BJ (cell line): ENCODE measurements around the gene PRKCA. TPM values are rescaled to one million over a fixed set of nuclear protein-coding genes. Genes with fewer than 3 reads are reported as not detected.

Experiments used
- CTCF ChIA-PET: fragments of 350-600 bp; formaldehyde crosslinking; extraction: SDS; loops from one replicate; lab custom pipeline; 2021; ENCODE audit warnings: antibody characterized with exemption, inconsistent platforms; lab: Yijun Ruan, JAX
- POLR2A ChIA-PET: fragments of 300-600 bp; sonication (Branson Sonifier 250); formaldehyde crosslinking; extraction: SDS; loops from one replicate; lab custom pipeline; 2021; ENCODE audit warnings: antibody characterized with exemption; lab: Charles Lee
- DNase-seq: peaks from one replicate; pipeline ENCODE4 v3.0.0-alpha.2; 2011; ENCODE audit warnings: low read depth
- H3K27me3 ChIP-seq: 2 replicates; pipeline ENCODE4 v1.6.0; 2011; ENCODE audit warnings: low read length; ENCODE audit not compliant: control insufficient read depth, insufficient read depth
- H3K36me3 ChIP-seq: 2 replicates; pipeline ENCODE4 v1.5.1; 2011; ENCODE audit warnings: low read length; ENCODE audit not compliant: control insufficient read depth, insufficient read depth
- H3K4me3 ChIP-seq: 2 replicates; pipeline ENCODE4 v1.5.1; 2011; ENCODE audit warnings: low read depth, mild to moderate bottlenecking, control low read depth, low read length
- polyA plus RNA-seq: library from polyadenylated mRNA; depleted of rRNA; stranded (reverse); fragments of >200 nt; gene quantifications from 2 replicates; pipeline ENCODE4 v1.2.3, GENCODE V29; 2011
- TF ChIP-seq, protein P1 (sequence below): IDR thresholded peaks from 2 replicates; pipeline ENCODE4 v1.5.1; 2011; ENCODE audit warnings: low read depth, mild to moderate bottlenecking, control low read depth, inconsistent platforms, low read length, moderate library complexity; ENCODE audit not compliant: insufficient read depth

PRKCA gene
- polyA plus RNA-seq, 1 experiment: 38.7 TPM

DNA sequence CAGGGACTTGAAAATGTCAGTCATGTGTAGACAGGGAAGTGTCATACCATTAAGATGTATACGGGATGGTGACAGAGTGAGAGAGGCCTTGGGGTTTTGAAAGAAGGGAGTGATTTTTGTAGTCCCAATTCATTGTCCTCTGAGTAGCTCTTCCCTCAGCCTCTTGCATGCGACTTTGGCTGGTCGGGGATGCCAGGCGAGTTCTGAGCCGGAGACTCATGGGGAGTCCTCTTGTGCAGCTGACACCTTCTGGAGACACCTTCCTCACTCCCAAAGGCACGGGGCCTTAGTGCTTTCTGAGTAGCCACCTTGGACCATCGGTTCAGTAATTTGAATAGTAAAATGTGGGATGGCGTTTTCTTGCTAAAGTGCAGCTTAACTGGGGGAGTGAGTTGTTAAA, 144.7 kb downstream of the PRKCA start:
- ChIA-PET POLR2A (no interaction called here), CTCF (interaction anchor here (1.4 kb wide), 1 partner anchor 10 kb away, joined by 3 read pairs; no protein-coding TSS in a partner anchor)
- DNase-seq: no peak
- no peaks in the 10 kb centered on the region for H3K36me3 ChIP-seq
- no peak overlapping the region for H3K4me3 ChIP-seq
- TF ChIP-seq, protein P1, sequence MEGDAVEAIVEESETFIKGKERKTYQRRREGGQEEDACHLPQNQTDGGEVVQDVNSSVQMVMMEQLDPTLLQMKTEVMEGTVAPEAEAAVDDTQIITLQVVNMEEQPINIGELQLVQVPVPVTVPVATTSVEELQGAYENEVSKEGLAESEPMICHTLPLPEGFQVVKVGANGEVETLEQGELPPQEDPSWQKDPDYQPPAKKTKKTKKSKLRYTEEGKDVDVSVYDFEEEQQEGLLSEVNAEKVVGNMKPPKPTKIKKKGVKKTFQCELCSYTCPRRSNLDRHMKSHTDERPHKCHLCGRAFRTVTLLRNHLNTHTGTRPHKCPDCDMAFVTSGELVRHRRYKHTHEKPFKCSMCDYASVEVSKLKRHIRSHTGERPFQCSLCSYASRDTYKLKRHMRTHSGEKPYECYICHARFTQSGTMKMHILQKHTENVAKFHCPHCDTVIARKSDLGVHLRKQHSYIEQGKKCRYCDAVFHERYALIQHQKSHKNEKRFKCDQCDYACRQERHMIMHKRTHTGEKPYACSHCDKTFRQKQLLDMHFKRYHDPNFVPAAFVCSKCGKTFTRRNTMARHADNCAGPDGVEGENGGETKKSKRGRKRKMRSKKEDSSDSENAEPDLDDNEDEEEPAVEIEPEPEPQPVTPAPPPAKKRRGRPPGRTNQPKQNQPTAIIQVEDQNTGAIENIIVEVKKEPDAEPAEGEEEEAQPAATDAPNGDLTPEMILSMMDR: no peak
- H3K27me3 ChIP-seq: no peaks in the 10 kb centered on the region

DNA sequence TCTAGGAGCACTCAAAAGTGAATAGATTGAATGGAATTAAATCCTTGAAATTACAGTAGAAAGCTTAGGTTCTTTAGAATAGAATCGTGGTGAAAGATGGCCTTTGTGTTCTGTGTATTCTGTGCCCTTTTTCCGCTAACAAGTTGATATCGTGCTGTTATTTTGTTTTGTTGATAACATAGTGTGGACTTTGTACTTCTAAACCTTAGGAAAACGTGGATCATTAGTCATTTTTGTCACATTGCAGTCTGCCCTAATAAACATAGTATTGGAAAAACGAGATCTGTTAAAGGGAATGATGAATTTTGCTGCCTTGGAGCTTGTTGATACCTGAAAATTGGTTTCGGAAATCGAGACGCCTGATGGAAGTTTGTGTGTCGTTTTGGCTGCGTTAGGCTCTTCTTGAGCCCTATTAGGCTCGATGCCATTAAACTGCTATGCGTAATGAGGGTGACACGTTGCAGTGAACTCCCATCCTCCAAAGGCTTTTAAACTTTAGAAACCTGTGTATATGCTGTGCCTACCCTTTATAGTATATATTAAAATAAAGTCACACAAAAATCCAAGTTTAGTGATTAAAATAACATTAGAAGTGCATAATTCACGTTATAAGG, 145.7 kb downstream of the PRKCA start:
- DNase-seq: no peak
- no peaks in the 10 kb centered on the region for H3K27me3 ChIP-seq
- TF ChIP-seq, protein P1: no peak
- ChIA-PET CTCF (interaction anchor here (1.4 kb wide), 1 partner anchor 11 kb away, joined by 3 read pairs; no protein-coding TSS in a partner anchor), POLR2A (no interaction called here)
- H3K36me3 ChIP-seq: no peaks in the 10 kb centered on the region
- H3K4me3 ChIP-seq: no peak overlapping the region

DNA sequence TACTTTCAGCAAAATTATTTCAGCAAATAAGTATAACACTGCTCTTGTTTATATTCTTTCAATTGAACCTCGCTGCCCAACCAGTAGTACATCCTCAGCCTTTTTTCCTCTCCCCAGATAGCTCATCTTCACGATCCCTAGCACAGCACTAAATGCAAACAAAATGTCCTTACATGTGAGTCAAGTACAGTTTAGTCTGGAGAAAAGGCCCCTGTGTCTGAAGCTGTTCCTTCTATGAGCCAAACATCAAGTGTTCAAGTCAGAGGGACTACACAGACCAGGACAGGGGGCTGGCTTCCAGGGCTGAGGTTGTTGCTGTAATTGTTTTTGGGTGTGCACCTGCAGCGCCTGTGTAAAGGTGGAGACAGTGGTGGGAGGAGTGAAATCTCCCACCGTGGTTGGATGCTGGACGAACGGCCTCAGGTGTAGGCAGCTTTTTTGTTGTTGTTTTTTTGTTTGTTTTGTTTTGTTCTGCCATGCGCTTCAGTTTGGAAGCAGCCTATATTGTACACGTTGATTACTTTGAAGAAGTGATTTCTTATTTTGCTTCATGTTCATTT, 147.1 kb downstream of the PRKCA start:
- Histone ChIP-seq H3K27me3 (no peaks in the 10 kb centered on the region), H3K4me3 (no peak overlapping the region), H3K36me3 (no peaks in the 10 kb centered on the region)
- CTCF ChIA-PET: no interaction called here
- TF ChIP-seq, protein P1: no peak
- POLR2A ChIA-PET: no interaction called here
- no peak for DNase-seq

DNA sequence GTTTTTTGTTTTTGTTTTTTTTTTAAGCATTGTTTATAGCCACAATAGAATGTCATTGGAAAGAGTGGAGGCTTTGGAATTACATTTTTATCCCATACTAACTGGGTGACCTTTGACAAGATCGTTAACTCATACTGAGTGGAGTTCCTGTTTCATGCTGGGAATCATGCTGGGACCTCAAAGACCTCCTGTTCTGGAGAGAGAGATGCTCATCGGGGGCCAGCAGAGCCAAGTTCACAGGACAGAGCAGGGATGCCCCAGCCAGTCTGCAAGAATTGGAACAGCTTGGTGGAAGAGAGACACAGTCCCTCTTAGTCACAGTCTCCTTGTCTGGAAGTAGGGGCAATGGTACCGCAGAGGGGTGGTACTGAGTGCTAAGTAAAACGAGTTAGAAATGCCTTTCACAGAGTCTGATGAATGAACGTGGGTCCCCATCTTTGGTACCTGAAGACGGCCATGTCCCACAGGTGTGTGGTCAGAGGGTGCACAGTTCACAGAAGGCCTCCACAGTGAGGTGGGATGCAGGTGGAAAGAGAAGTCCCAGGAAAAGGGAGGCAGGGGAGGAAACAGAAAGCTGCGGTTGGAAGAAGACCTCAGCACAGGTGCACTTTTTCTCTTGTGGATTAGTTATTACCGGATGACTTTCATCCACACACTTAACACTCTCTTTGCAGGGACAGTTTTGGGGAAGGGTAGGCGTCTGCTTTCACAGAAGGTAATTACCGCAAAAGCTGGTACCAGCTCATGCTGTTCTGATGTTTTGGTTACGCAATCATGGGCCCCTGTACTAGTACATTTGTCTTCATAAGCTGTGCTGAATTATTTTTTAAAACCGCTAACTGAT, 147.8 kb downstream of the PRKCA start:
- no peak for DNase-seq
- TF ChIP-seq, protein P1: no peak
- H3K27me3 ChIP-seq: no peaks in the 10 kb centered on the region
- no peak overlapping the region for H3K4me3 ChIP-seq
- no peaks in the 10 kb centered on the region for H3K36me3 ChIP-seq
- ChIA-PET POLR2A (no interaction called here), CTCF (interaction anchor here (0.6 kb wide), 1 partner anchor 215 kb away, joined by 3 read pairs; no protein-coding TSS in a partner anchor)

DNA sequence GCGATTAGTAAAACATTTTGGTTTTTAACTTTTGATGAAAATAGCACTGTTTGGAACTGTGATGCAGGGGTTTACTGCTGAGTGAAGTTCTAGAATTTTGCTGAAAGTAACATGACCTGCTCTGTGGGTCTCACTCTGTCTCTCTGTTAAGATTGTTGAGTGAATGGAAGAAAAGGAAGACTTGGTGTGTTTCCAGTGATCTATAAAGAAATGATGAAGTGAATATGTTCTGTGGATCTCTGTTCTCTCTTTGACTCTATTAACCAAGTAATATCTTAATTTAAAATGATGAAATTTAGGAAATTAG, 148.4 kb downstream of the PRKCA start:
- DNase-seq: no peak
- H3K36me3 ChIP-seq: no peaks in the 10 kb centered on the region; the same call in 1 of the 2 replicates
- H3K4me3 ChIP-seq: no peak overlapping the region
- TF ChIP-seq, protein P1: no peak
- POLR2A ChIA-PET: no interaction called here
- no peaks in the 10 kb centered on the region for H3K27me3 ChIP-seq
- CTCF ChIA-PET: no interaction called here
